ENCODE results near the gene TMUB2.
A peak's percentile ranks its signal among the peaks of the same experiment; 100 is the strongest.

Gene TMUB2

GRCh38 chr17:44164476-44164875 is 22.3 kb upstream of the TMUB2 start:
- Histone ChIP-seq H2BK5ac (ENCODE audit: low read depth, low read length, poor library complexity, severe bottlenecking) (no peak overlapping the region), H3K18ac (ENCODE audit: low read depth in 1 of 2, low read length in 2 of 2) (no peak overlapping the region), H2BK15ac (ENCODE audit: low read depth, poor library complexity, severe bottlenecking) (no peak overlapping the region), H2BK120ac (ENCODE audit: low read depth, low read length) (no peak overlapping the region), H3K9ac (ENCODE audit: low read length) (no peak overlapping the region), H3K9me3 (ENCODE audit: control insufficient read depth, low read length) (no peaks in the 10 kb centered on the region), H3K4ac (ENCODE audit: low read depth in 1 of 2, low read length in 2 of 2) (no peak overlapping the region), H2AFZ (ENCODE audit: low read depth, low read length) (no peak overlapping the region), H3K14ac (ENCODE audit: low read length in 2 of 2) (no peak overlapping the region), H2AK5ac (ENCODE audit: low read length, severe bottlenecking) (no peak overlapping the region), H3K27me3 (ENCODE audit: control insufficient read depth in 1 of 2, insufficient read depth in 1 of 2, low read length in 2 of 2) (no peaks in the 10 kb centered on the region), H3K4me3 (ENCODE audit: insufficient read depth in 1 of 2, low read depth in 1 of 2, low read length in 2 of 2) (no peak overlapping the region), H4K8ac (ENCODE audit: low read length) (no peak overlapping the region), H2BK12ac (ENCODE audit: low read length in 2 of 2) (no peak overlapping the region), H3K4me1 (ENCODE audit: control insufficient read depth, insufficient read depth, low read depth, low read length) (peaks cover 6% of the 10 kb centered on the region), H3K36me3 (ENCODE audit: control insufficient read depth in 1 of 2, insufficient read depth in 2 of 2, low read depth in 1 of 2, low read length in 2 of 2) (peaks cover 10 to 13% of the 10 kb centered on the region in 2 experiments), H3K4me2 (ENCODE audit: low read length, poor library complexity, severe bottlenecking) (no peak overlapping the region), H3K79me1 (replicated peaks; ENCODE audit: low read length, poor library complexity, severe bottlenecking) (no peaks in the 10 kb centered on the region), H3K27ac (ENCODE audit: low read length, poor library complexity, severe bottlenecking) (no peak overlapping the region), H3K23ac (ENCODE audit: low read length in 2 of 2) (no peak overlapping the region), H4K91ac (ENCODE audit: low read length) (no peak overlapping the region)
- 100% methylated on average over 1 of the region's 1 CpG for WGBS
- DNase-seq = no peak

GRCh38 chr17:44167181-44167861 is 19.5 kb upstream of the TMUB2 start:
- H4K8ac ChIP-seq (ENCODE audit: low read length) = no peak overlapping the region
- DNase-seq = no peak
- H3K79me1 ChIP-seq (replicated peaks; ENCODE audit: low read length, poor library complexity, severe bottlenecking) = no peaks in the 10 kb centered on the region
- H3K9me3 ChIP-seq (ENCODE audit: control insufficient read depth, low read length) = no peaks in the 10 kb centered on the region
- H2BK5ac ChIP-seq (ENCODE audit: low read depth, low read length, poor library complexity, severe bottlenecking) = no peak overlapping the region
- H3K27me3 ChIP-seq (ENCODE audit: control insufficient read depth in 1 of 2, insufficient read depth in 1 of 2, low read length in 2 of 2) = no peaks in the 10 kb centered on the region
- no peak overlapping the region for H3K4me2 ChIP-seq (ENCODE audit: low read length, poor library complexity, severe bottlenecking)
- H2BK12ac ChIP-seq (ENCODE audit: low read length in 2 of 2) = no peak overlapping the region
- no peak overlapping the region for H3K4ac ChIP-seq (ENCODE audit: low read depth in 1 of 2, low read length in 2 of 2)
- H2AK5ac ChIP-seq (ENCODE audit: low read length, severe bottlenecking) = no peak overlapping the region
- no peak overlapping the region for H3K27ac ChIP-seq (ENCODE audit: low read length, poor library complexity, severe bottlenecking)
- no peak overlapping the region for H3K9ac ChIP-seq (ENCODE audit: low read length)
- WGBS = 94% methylated on average over 7 of the region's 7 CpGs
- no peak overlapping the region for H2AFZ ChIP-seq (ENCODE audit: low read depth, low read length)
- no peak overlapping the region for H4K91ac ChIP-seq (ENCODE audit: low read length)
- no peak overlapping the region for H3K23ac ChIP-seq (ENCODE audit: low read length in 2 of 2)
- no peak overlapping the region for H2BK120ac ChIP-seq (ENCODE audit: low read depth, low read length)
- no peak overlapping the region for H3K4me3 ChIP-seq (ENCODE audit: insufficient read depth in 1 of 2, low read depth in 1 of 2, low read length in 2 of 2)
- H3K36me3 ChIP-seq (ENCODE audit: control insufficient read depth in 1 of 2, insufficient read depth in 2 of 2, low read depth in 1 of 2, low read length in 2 of 2) = peaks cover under 1 to 5% of the 10 kb centered on the region in 2 experiments
- no peak overlapping the region for H2BK15ac ChIP-seq (ENCODE audit: low read depth, poor library complexity, severe bottlenecking)
- peaks cover 17% of the 10 kb centered on the region for H3K4me1 ChIP-seq (ENCODE audit: control insufficient read depth, insufficient read depth, low read depth, low read length)
- no peak overlapping the region for H3K18ac ChIP-seq (ENCODE audit: low read depth in 1 of 2, low read length in 2 of 2)
- no peak overlapping the region for H3K14ac ChIP-seq (ENCODE audit: low read length in 2 of 2)

GRCh38 chr17:44170135-44170498 is 16.7 kb upstream of the TMUB2 start:
- H2AK5ac ChIP-seq (ENCODE audit: low read length, severe bottlenecking) = no peak overlapping the region
- peaks cover 0 to 5% of the 10 kb centered on the region in 2 experiments for H3K36me3 ChIP-seq (ENCODE audit: control insufficient read depth in 1 of 2, insufficient read depth in 2 of 2, low read depth in 1 of 2, low read length in 2 of 2)
- no peaks in the 10 kb centered on the region for H3K9me3 ChIP-seq (ENCODE audit: control insufficient read depth, low read length)
- H3K23ac ChIP-seq (ENCODE audit: low read length in 2 of 2) = no peak overlapping the region
- H3K27me3 ChIP-seq (ENCODE audit: control insufficient read depth in 1 of 2, insufficient read depth in 1 of 2, low read length in 2 of 2) = no peaks in the 10 kb centered on the region
- no peak overlapping the region for H3K14ac ChIP-seq (ENCODE audit: low read length in 2 of 2)
- H2BK120ac ChIP-seq (ENCODE audit: low read depth, low read length) = no peak overlapping the region
- peak overlapping the region in 1 of 2 experiments; percentile 22 for H3K4ac ChIP-seq (ENCODE audit: low read depth in 1 of 2, low read length in 2 of 2)
- no peak overlapping the region for H2BK5ac ChIP-seq (ENCODE audit: low read depth, low read length, poor library complexity, severe bottlenecking)
- peak overlapping the region; percentile 34 for H4K91ac ChIP-seq (ENCODE audit: low read length)
- H4K8ac ChIP-seq (ENCODE audit: low read length) = peak overlapping the region; percentile 71
- H3K4me3 ChIP-seq (ENCODE audit: insufficient read depth in 1 of 2, low read depth in 1 of 2, low read length in 2 of 2) = peak overlapping the region in 1 of 2 experiments; percentile 63
- no peak overlapping the region for H3K4me2 ChIP-seq (ENCODE audit: low read length, poor library complexity, severe bottlenecking)
- H2BK15ac ChIP-seq (ENCODE audit: low read depth, poor library complexity, severe bottlenecking) = no peak overlapping the region
- peaks cover 17% of the 10 kb centered on the region for H3K4me1 ChIP-seq (ENCODE audit: control insufficient read depth, insufficient read depth, low read depth, low read length)
- peak overlapping the region; percentile 9 to 21 for H3K18ac ChIP-seq (ENCODE audit: low read depth in 1 of 2, low read length in 2 of 2)
- WGBS = 74% methylated on average over 5 of the region's 5 CpGs
- no peaks in the 10 kb centered on the region for H3K79me1 ChIP-seq (replicated peaks; ENCODE audit: low read length, poor library complexity, severe bottlenecking)
- H2AFZ ChIP-seq (ENCODE audit: low read depth, low read length) = peak overlapping the region; percentile 7
- peak overlapping the region; percentile 4 to 60 for H2BK12ac ChIP-seq (ENCODE audit: low read length in 2 of 2)
- H3K9ac ChIP-seq (ENCODE audit: low read length) = peak overlapping the region; percentile 38
- no peak overlapping the region for H3K27ac ChIP-seq (ENCODE audit: low read length, poor library complexity, severe bottlenecking)
- no peak for DNase-seq

GRCh38 chr17:44170499-44171201 is 16.1 kb upstream of the TMUB2 start, which contains the start of gene ASB16:
ASB16 (plus strand) TSS chr17:44170704; CDS start chr17:44170790, 86 bp downstream.
- Histone ChIP-seq H3K4ac (ENCODE audit: low read depth in 1 of 2, low read length in 2 of 2) (peak within 1 kb of the TSS; percentile 18 to 49), H3K4me2 (ENCODE audit: low read length, poor library complexity, severe bottlenecking) (no peak within 1 kb of the TSS), H3K9me3 (ENCODE audit: control insufficient read depth, low read length) (no peaks in the 10 kb centered on the region), H2AK5ac (ENCODE audit: low read length, severe bottlenecking) (no peak within 1 kb of the TSS), H3K4me3 (ENCODE audit: insufficient read depth in 1 of 2, low read depth in 1 of 2, low read length in 2 of 2) (peak within 1 kb of the TSS in 1 of 2 experiments; percentile 63), H3K18ac (ENCODE audit: low read depth in 1 of 2, low read length in 2 of 2) (peak within 1 kb of the TSS; percentile 57 to 74), H3K27me3 (ENCODE audit: control insufficient read depth in 1 of 2, insufficient read depth in 1 of 2, low read length in 2 of 2) (no peaks in the 10 kb centered on the region), H3K23ac (ENCODE audit: low read length in 2 of 2) (peak within 1 kb of the TSS in 1 of 2 experiments; percentile 77), H3K79me1 (replicated peaks; ENCODE audit: low read length, poor library complexity, severe bottlenecking) (no peaks in the 10 kb centered on the region), H3K27ac (ENCODE audit: low read length, poor library complexity, severe bottlenecking) (no peak within 1 kb of the TSS), H2AFZ (ENCODE audit: low read depth, low read length) (peak within 1 kb of the TSS; percentile 21), H2BK12ac (ENCODE audit: low read length in 2 of 2) (peak within 1 kb of the TSS; percentile 90 to 98), H3K14ac (ENCODE audit: low read length in 2 of 2) (peak within 1 kb of the TSS in 1 of 2 experiments; percentile 36), H3K9ac (ENCODE audit: low read length) (peak within 1 kb of the TSS; percentile 38), H4K91ac (ENCODE audit: low read length) (peak within 1 kb of the TSS; percentile 88), H2BK15ac (ENCODE audit: low read depth, poor library complexity, severe bottlenecking) (no peak within 1 kb of the TSS), H3K36me3 (ENCODE audit: control insufficient read depth in 1 of 2, insufficient read depth in 2 of 2, low read depth in 1 of 2, low read length in 2 of 2) (peaks cover 4 to 5% of the 10 kb centered on the region in 2 experiments), H3K4me1 (ENCODE audit: control insufficient read depth, insufficient read depth, low read depth, low read length) (peaks cover 17% of the 10 kb centered on the region), H2BK5ac (ENCODE audit: low read depth, low read length, poor library complexity, severe bottlenecking) (no peak within 1 kb of the TSS), H2BK120ac (ENCODE audit: low read depth, low read length) (peak within 1 kb of the TSS; percentile 51), H4K8ac (ENCODE audit: low read length) (peak within 1 kb of the TSS; percentile 71)
- DNase-seq = peak; percentile 61
- WGBS = 67% methylated on average over 20 of the region's 21 CpGs

Measured in mesenchymal stem cell (in vitro differentiated cells and primary cell).